GM18526 (cell line): ENCODE measurements around the gene RELT.

Source experiments
- POLR2A ChIP-seq: IDR thresholded peaks from 3 replicates; pipeline ENCODE4 v1.6.1; 2011; ENCODE audit not compliant: insufficient read length; ENCODE audit errors: extremely low read depth

RELT gene

GRCh38 chr11:73342633-73343032 lies 33.6 kb upstream of the RELT start:
- no peak for TF ChIP-seq POLR2A

- TF ChIP-seq POLR2A = no peak
Observed at GRCh38 chr11:73343076-73343873, 32.9 kb upstream of the RELT start.

- TF ChIP-seq POLR2A = no peak
Observed at GRCh38 chr11:73344191-73344607, 32.0 kb upstream of the RELT start.

GRCh38 chr11:73345481-73346160 lies 30.6 kb upstream of the RELT start:
- no peak for TF ChIP-seq POLR2A

GRCh38 chr11:73346186-73346935 lies 29.8 kb upstream of the RELT start:
- no peak for TF ChIP-seq POLR2A

- no peak for TF ChIP-seq POLR2A
Observed at GRCh38 chr11:73347067-73347466, 29.1 kb upstream of the RELT start.

- TF ChIP-seq POLR2A = no peak
Observed at GRCh38 chr11:73348838-73349237, 27.4 kb upstream of the RELT start.

GRCh38 chr11:73349633-73350032 lies 26.6 kb upstream of the RELT start:
- no peak for TF ChIP-seq POLR2A

- no peak for TF ChIP-seq POLR2A
Observed at GRCh38 chr11:73350908-73351636, 25.1 kb upstream of the RELT start.

- no peak for TF ChIP-seq POLR2A
Observed at GRCh38 chr11:73353422-73353821, 22.8 kb upstream of the RELT start.

- TF ChIP-seq POLR2A = no peak
Observed at GRCh38 chr11:73355109-73355508, 21.1 kb upstream of the RELT start.

- TF ChIP-seq POLR2A = no peak
Observed at GRCh38 chr11:73356979-73357860, 19.0 kb upstream of the RELT start.

GRCh38 chr11:73358071-73358470 lies 18.1 kb upstream of the RELT start:
- no peak for TF ChIP-seq POLR2A

- TF ChIP-seq POLR2A = no peak
Observed at GRCh38 chr11:73359341-73359740, 16.9 kb upstream of the RELT start.
